ENCODE results near the gene MYEOV. TPM values are rescaled to one million over a fixed set of nuclear protein-coding genes. Genes with fewer than 3 reads are reported as not detected.

Gene MYEOV
- polyA plus RNA-seq, 3 donors = 0.03 TPM; not detected in 2

DNA sequence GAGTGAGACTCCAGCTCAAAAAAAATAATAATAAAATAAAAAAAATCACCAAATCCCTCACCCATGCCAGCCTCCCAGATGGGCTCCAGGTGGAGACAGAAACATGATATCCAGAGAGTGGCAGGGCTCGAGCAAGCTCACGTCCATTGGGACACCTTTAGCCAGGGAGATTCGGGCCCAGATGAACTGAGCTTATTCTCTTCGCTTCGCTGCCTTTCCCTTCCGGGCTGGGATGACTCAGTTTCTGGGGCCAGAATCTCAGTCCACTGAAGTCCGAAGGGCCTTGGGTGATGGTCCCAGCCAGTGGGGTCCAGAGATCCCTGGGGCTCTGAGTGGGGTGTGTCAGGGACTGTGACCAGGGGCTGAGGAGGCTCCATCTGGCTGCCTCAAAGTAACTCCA, 23.0 kb upstream of the MYEOV start:
- 95% methylated on average over 6 of the region's 7 CpGs for WGBS (ENCODE audit: insufficient coverage)
- DNase-seq = no peak
- Histone ChIP-seq H3K9me3 (replicated peaks in 1 of 2; ENCODE audit: control insufficient read depth in 1 of 2, insufficient read depth in 1 of 2, low read length in 2 of 2) (no peaks in the 10 kb centered on the region), H4K20me1 (ENCODE audit: insufficient read depth, low read length) (no peaks in the 10 kb centered on the region), H3K4me1 (ENCODE audit: control insufficient read depth in 1 of 2, insufficient read depth in 2 of 2, low read length in 2 of 2) (no peaks in the 10 kb centered on the region), H3K9ac (ENCODE audit: insufficient read depth, low read length, poor library complexity, severe bottlenecking) (no peak overlapping the region), H3K4me2 (replicated peaks; ENCODE audit: extremely low read depth, low read length, poor library complexity, severe bottlenecking) (no peak overlapping the region), H3K79me2 (ENCODE audit: insufficient read depth, low read length) (no peaks in the 10 kb centered on the region), H3K27me3 (ENCODE audit: control insufficient read depth in 2 of 2, insufficient read depth in 2 of 2, low read length in 2 of 2) (no peaks in the 10 kb centered on the region), H3K4me3 (replicated peaks in 1 of 3; ENCODE audit: low read depth in 2 of 3, low read length in 3 of 3) (no peak overlapping the region), H3K27ac (ENCODE audit: low read depth in 1 of 2, low read length in 2 of 2) (no peak overlapping the region), H2AFZ (ENCODE audit: insufficient read depth, low read depth, low read length, poor library complexity, severe bottlenecking) (no peak overlapping the region), H3K36me3 (replicated peaks in 1 of 2; ENCODE audit: control insufficient read depth in 1 of 2, insufficient read depth in 2 of 2, low read length in 2 of 2) (no peaks in the 10 kb centered on the region)
- Mint-ChIP-seq H3K36me3 (no peaks in the 10 kb centered on the region), H3K4me1 (no peaks in the 10 kb centered on the region), H3K9me3 (peaks cover 0 to 2% (median 0%) of the 10 kb centered on the region in 7 donors), H3K4me3 (no peak overlapping the region), H3K27me3 (ENCODE audit: low read depth in 3 of 3) (peaks cover 5 to 8% (median 6%) of the 10 kb centered on the region in 3 donors), H3K27ac (no peak overlapping the region)
- intact Hi-C loops (cut with micrococcal nuclease) = no loop called here
- TF ChIP-seq CTCF (IDR thresholded peaks at IDR 0.05) = no peak

GRCh38 chr11:69272055-69272454, 21.9 kb upstream of the MYEOV start:
- no peak for DNase-seq
- Histone ChIP-seq H3K36me3 (replicated peaks in 1 of 2; ENCODE audit: control insufficient read depth in 1 of 2, insufficient read depth in 2 of 2, low read length in 2 of 2) (no peaks in the 10 kb centered on the region), H4K20me1 (ENCODE audit: insufficient read depth, low read length) (no peaks in the 10 kb centered on the region), H3K79me2 (ENCODE audit: insufficient read depth, low read length) (no peaks in the 10 kb centered on the region), H3K27me3 (ENCODE audit: control insufficient read depth in 2 of 2, insufficient read depth in 2 of 2, low read length in 2 of 2) (no peaks in the 10 kb centered on the region), H3K9me3 (replicated peaks in 1 of 2; ENCODE audit: control insufficient read depth in 1 of 2, insufficient read depth in 1 of 2, low read length in 2 of 2) (no peaks in the 10 kb centered on the region), H3K4me2 (replicated peaks; ENCODE audit: extremely low read depth, low read length, poor library complexity, severe bottlenecking) (no peak overlapping the region), H2AFZ (ENCODE audit: insufficient read depth, low read depth, low read length, poor library complexity, severe bottlenecking) (no peak overlapping the region), H3K9ac (ENCODE audit: insufficient read depth, low read length, poor library complexity, severe bottlenecking) (no peak overlapping the region), H3K4me3 (replicated peaks in 1 of 3; ENCODE audit: low read depth in 2 of 3, low read length in 3 of 3) (no peak overlapping the region), H3K27ac (ENCODE audit: low read depth in 1 of 2, low read length in 2 of 2) (no peak overlapping the region), H3K4me1 (ENCODE audit: control insufficient read depth in 1 of 2, insufficient read depth in 2 of 2, low read length in 2 of 2) (no peaks in the 10 kb centered on the region)
- no peak for TF ChIP-seq CTCF (IDR thresholded peaks at IDR 0.05)
- Mint-ChIP-seq H3K27me3 (ENCODE audit: low read depth in 3 of 3) (peaks cover 5 to 8% (median 6%) of the 10 kb centered on the region in 3 donors), H3K27ac (no peak overlapping the region), H3K4me1 (no peaks in the 10 kb centered on the region), H3K9me3 (peaks cover 0 to 2% (median 0%) of the 10 kb centered on the region in 7 donors), H3K4me3 (no peak overlapping the region), H3K36me3 (no peaks in the 10 kb centered on the region)
- 94% methylated on average over 3 of the region's 3 CpGs for WGBS (ENCODE audit: insufficient coverage)
- intact Hi-C loops (cut with micrococcal nuclease) = no loop called here
